Inflammatory macrophage treated with lipopolysaccharide for 1 hour (primary cell): ENCODE results near the gene CALCB.
"Not testable (repeated sequence)": the region's sequence is repeated elsewhere in the genome, so short reads cannot be mapped to it uniquely, and the experiment has no call there.

Source experiments
- DNase-seq, 2 donors: peaks; one replicate each; pipeline ENCODE4 v3.0.0-alpha.2; 2020 to 2022

The CALCB gene

GRCh38 chr11:15073361-15074205, at the start of gene CALCB:
Gene CALCB, plus strand, starts transcription at chr11:15073593. Its CDS starts 1,126 bp downstream, at chr11:15074719.
- DNase-seq, result no peak

- DNase-seq, result no peak
These were observed 46.4 kb upstream of the CALCB start for GRCh38 chr11:15027011-15027410.

- DNase-seq, result no peak
These were observed 45.4 kb upstream of the CALCB start for GRCh38 chr11:15027956-15028355.

- no peak for DNase-seq
These were observed 45.0 kb upstream of the CALCB start for GRCh38 chr11:15028379-15028778.

- not testable (repeated sequence) for DNase-seq
These were observed 41.4 kb upstream of the CALCB start for GRCh38 chr11:15031945-15032344.

- DNase-seq, result no peak
These were observed 38.6 kb upstream of the CALCB start for GRCh38 chr11:15034687-15035267.

- DNase-seq, result no peak
These were observed 38.1 kb upstream of the CALCB start for GRCh38 chr11:15035283-15035682.

- DNase-seq, result no peak
These were observed 34.4 kb upstream of the CALCB start for GRCh38 chr11:15038963-15039362.

GRCh38 chr11:15045209-15045608, 28.2 kb upstream of the CALCB start:
- DNase-seq, result no peak

- DNase-seq, result no peak
These were observed 27.5 kb upstream of the CALCB start for GRCh38 chr11:15045891-15046290.

- DNase-seq, result not testable (repeated sequence)
These were observed 26.7 kb upstream of the CALCB start for GRCh38 chr11:15046673-15047072.

GRCh38 chr11:15048616-15049015, 24.8 kb upstream of the CALCB start:
- peak; percentile 13 to 21 for DNase-seq

- no peak for DNase-seq
These were observed 20.2 kb upstream of the CALCB start for GRCh38 chr11:15053191-15053685.

GRCh38 chr11:15055620-15056356, 17.6 kb upstream of the CALCB start:
- DNase-seq, result no peak

- no peak for DNase-seq
These were observed 16.1 kb upstream of the CALCB start for GRCh38 chr11:15057329-15057728.

- DNase-seq, result no peak
These were observed 14.1 kb upstream of the CALCB start for GRCh38 chr11:15059132-15059915.

- no peak for DNase-seq
These were observed 10.8 kb upstream of the CALCB start for GRCh38 chr11:15062599-15062998.

GRCh38 chr11:15069751-15070150, 3.6 kb upstream of the CALCB start:
- DNase-seq, result not testable (repeated sequence)

GRCh38 chr11:15071556-15072255, 1.7 kb upstream of the CALCB start:
- no peak for DNase-seq

GRCh38 chr11:15072551-15073143, 746 bp upstream of the CALCB start:
- DNase-seq, result no peak
